IPS-18c (cell line): ENCODE data around the gene PLEKHA5.
"Not testable (repeated sequence)": the region's sequence is repeated elsewhere in the genome, so short reads cannot be mapped to it uniquely, and the experiment has no call there.

ENCODE experiments used
- H3K4me3 ChIP-seq: 2 replicates; pipeline ENCODE4 v1.7.0; 2013; ENCODE audit warnings: low read depth, mild to moderate bottlenecking, low read length, moderate library complexity; ENCODE audit not compliant: insufficient read depth
- H3K9me3 ChIP-seq: one replicate; pipeline ENCODE4 v1.6.1; 2013; ENCODE audit warnings: mild to moderate bottlenecking, low read length, moderate library complexity; ENCODE audit not compliant: control insufficient read depth, insufficient read depth

The PLEKHA5 gene

DNA sequence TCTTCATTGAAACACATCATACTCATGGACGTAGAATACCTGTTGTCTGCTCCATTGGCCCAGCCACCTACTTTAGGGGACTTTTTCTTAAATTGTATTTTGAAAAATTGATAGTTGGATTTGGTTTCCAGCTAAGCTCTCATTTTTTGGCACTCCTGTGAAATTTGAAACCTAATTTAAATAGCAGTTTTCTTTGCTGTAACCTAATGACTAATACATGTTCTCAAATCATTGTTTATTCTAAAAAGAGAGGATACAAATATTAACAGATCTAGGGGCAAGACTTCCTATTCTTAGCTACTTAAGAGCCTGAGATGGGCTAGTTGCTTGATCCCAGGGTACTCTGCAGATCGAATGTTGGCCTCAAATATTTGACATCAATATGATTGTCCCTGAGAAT is 78.9 kb downstream of the PLEKHA5 start:
- H3K9me3 ChIP-seq: no peaks in the 10 kb centered on the region
- no peak overlapping the region for H3K4me3 ChIP-seq

DNA sequence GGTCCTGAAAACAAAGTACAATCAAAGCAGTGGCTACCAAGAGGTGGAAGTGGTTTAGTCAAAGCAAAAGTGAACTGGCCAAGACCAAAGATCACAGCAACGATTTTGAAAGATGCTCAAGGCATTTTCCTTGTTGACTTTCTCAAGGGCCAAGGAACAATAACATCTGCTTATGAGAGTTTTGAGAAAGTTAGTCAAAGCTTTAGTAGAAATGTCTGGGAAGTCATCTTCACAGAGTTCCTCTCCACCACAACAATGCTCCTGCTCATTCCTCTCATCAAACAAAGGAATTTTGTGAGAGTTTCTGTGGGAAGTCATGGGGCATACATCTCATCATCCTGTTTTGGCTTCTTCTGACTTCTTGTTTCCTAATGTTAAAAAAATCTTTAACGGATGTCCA is 80.1 kb downstream of the PLEKHA5 start:
- H3K4me3 ChIP-seq: no peak overlapping the region

GRCh38 chr12:19211802-19212201 is 82.3 kb downstream of the PLEKHA5 start:
- no peaks in the 10 kb centered on the region for H3K9me3 ChIP-seq
- no peak overlapping the region for H3K4me3 ChIP-seq

More for the DNA sequence above, 80.1 kb downstream of the PLEKHA5 start:
- no peaks in the 10 kb centered on the region for H3K9me3 ChIP-seq

GRCh38 chr12:19212245-19212644 is 82.7 kb downstream of the PLEKHA5 start:
- no peaks in the 10 kb centered on the region for H3K9me3 ChIP-seq
- H3K4me3 ChIP-seq: no peak overlapping the region

DNA sequence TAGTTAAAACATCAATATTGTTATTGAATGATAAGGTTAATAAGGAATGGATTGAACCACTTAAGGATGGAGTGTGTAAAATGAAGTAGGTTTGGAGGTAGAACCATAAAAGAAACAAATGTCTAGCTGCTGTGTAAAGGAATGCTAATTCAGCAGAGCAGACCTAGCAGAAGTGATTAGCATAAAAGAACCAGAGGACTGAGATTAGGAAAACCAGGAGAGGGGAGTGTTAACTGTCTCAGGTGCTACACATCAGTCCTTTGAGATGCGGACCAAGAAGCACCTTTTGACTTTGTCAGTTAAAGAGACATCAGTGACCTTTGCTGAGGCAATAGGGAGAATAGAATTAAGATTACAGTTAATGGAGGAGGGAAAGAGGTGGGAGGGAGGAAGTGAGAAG is 84.5 kb downstream of the PLEKHA5 start:
- Histone ChIP-seq H3K9me3 (no peaks in the 10 kb centered on the region), H3K4me3 (no peak overlapping the region)

GRCh38 chr12:19215115-19215514 is 85.6 kb downstream of the PLEKHA5 start:
- H3K9me3 ChIP-seq: no peaks in the 10 kb centered on the region
- no peak overlapping the region for H3K4me3 ChIP-seq

DNA sequence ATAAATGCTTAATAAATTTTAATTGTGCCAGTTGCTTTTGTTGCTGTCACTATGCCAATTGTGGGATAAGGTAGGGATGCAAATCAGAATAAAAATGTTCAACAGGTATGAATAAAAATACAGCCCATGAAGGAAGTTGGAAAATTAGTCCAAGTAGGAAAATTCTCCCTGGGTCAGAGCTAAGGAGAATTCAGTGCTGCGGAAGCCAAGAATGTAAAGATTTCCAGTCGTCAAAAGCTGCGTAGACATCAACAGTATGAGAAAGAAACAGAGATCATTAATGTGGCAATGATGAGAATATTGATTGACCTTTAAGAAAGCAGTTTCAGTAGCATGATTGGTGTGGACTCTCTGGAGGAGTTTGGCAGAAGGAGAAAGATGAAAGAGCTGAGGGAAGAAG is 87.9 kb downstream of the PLEKHA5 start:
- Histone ChIP-seq H3K4me3 (no peak overlapping the region), H3K9me3 (no peaks in the 10 kb centered on the region)

GRCh38 chr12:19220205-19220604 is 90.7 kb downstream of the PLEKHA5 start:
- H3K9me3 ChIP-seq: no peaks in the 10 kb centered on the region
- H3K4me3 ChIP-seq: no peak overlapping the region

- H3K9me3 ChIP-seq: no peaks in the 10 kb centered on the region
- no peak overlapping the region for H3K4me3 ChIP-seq
These were observed 91.4 kb downstream of the PLEKHA5 start for GRCh38 chr12:19220852-19221466.

GRCh38 chr12:19222558-19222957 is 93.0 kb downstream of the PLEKHA5 start:
- Histone ChIP-seq H3K4me3 (no peak overlapping the region), H3K9me3 (no peaks in the 10 kb centered on the region)

DNA sequence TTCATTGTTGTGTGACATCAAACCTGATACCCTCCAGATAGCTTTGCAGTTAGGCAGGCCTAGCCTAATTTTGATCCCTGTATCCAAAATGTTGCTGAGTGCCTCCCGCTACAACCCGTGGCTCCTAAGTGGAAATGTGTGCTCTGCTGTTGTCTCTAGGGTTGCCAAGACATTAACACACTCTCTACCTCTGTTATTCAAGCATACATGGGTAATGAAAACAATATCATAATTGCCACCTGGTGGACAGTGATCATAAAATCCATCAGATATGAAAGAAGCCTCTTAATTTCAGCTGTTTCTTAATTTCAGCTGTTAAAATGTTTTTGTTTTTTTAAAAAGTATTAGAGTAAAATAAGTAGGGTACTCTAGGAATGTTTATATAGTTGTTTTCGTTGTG is 93.5 kb downstream of the PLEKHA5 start:
- no peak overlapping the region for H3K4me3 ChIP-seq
- no peaks in the 10 kb centered on the region for H3K9me3 ChIP-seq

GRCh38 chr12:19223695-19224094 is 94.2 kb downstream of the PLEKHA5 start:
- no peaks in the 10 kb centered on the region for H3K9me3 ChIP-seq
- no peak overlapping the region for H3K4me3 ChIP-seq

DNA sequence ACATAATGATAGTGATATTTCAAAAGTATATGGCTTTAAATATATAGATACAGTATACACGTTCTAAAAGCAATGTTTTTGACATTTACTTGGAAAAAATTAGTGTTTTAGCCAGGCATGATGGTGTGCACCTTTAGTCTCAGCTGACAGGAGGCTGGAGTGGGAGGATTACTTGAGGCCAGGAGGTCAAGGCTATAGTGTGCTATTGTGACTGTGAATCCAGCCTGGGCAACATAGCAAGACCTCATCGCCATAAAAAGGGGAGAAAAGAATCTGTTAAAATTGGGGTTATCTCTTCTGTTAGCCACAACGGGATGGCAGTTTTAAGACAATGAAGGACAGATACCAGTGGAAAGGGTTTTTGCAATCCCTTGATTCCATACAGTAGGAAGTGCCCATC is 95.2 kb downstream of the PLEKHA5 start:
- no peaks in the 10 kb centered on the region for H3K9me3 ChIP-seq
- H3K4me3 ChIP-seq: no peak overlapping the region

- Histone ChIP-seq H3K4me3 (no peak overlapping the region), H3K9me3 (no peaks in the 10 kb centered on the region)
These were observed 97.8 kb downstream of the PLEKHA5 start for GRCh38 chr12:19227190-19227879.

DNA sequence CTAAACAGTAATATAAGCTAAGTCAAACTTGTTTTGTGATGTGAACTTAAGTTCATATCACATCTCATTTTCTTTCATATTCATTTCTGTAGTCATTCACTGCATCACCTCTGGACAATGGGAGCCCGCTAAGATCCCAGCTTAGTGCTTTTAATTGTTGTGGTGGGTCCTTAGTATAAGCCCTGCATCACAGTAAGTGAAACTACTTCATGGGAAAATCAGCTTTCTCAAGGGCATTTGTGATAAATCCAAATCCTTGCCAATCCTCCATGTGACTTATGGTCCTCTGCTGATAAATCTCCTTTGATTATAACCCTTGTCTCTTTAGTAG is 98.3 kb downstream of the PLEKHA5 start:
- Histone ChIP-seq H3K4me3 (no peak overlapping the region), H3K9me3 (no peaks in the 10 kb centered on the region)

GRCh38 chr12:19229021-19229420 is 99.5 kb downstream of the PLEKHA5 start:
- H3K4me3 ChIP-seq, H3K9me3 ChIP-seq: not testable (repeated sequence)

GRCh38 chr12:19230299-19230866 is 100.8 kb downstream of the PLEKHA5 start:
- H3K9me3 ChIP-seq: no peaks in the 10 kb centered on the region
- no peak overlapping the region for H3K4me3 ChIP-seq

GRCh38 chr12:19230896-19231295 is 101.4 kb downstream of the PLEKHA5 start:
- no peaks in the 10 kb centered on the region for H3K9me3 ChIP-seq
- no peak overlapping the region for H3K4me3 ChIP-seq
